Activated CD4-positive, alpha-beta T cell treated with anti-CD3 and anti-CD28 coated beads, Interleukin-10, Interleukin-2, amounts not matched to agents 100 ng/mL and 50 ng/mL, durations not matched to agents 16 hours and 8 hours (primary cell): ENCODE results near the gene CCDC201.
"Not testable (repeated sequence)": the region's sequence is repeated elsewhere in the genome, so short reads cannot be mapped to it uniquely, and the experiment has no call there.

Source experiments
- DNase-seq: peaks from one replicate; pipeline ENCODE4 v3.0.0-alpha.2; 2020

The CCDC201 gene

GRCh38 chr7:45872116-45873034 is 507 bp downstream of the CCDC201 start:
- no peak for DNase-seq

GRCh38 chr7:45869426-45869825 is 3.5 kb downstream of the CCDC201 start:
- no peak for DNase-seq

- no peak for DNase-seq
Measured at GRCh38 chr7:45867471-45867870, 5.4 kb downstream of the CCDC201 start.

- no peak for DNase-seq
Measured at GRCh38 chr7:45865594-45866410, 7.1 kb downstream of the CCDC201 start.

- no peak for DNase-seq
Measured at GRCh38 chr7:45863715-45864114, 9.2 kb downstream of the CCDC201 start.

GRCh38 chr7:45856888-45857287 is 16.0 kb downstream of the CCDC201 start:
- not testable (repeated sequence) for DNase-seq

GRCh38 chr7:45855680-45856079 is 17.2 kb downstream of the CCDC201 start:
- not testable (repeated sequence) for DNase-seq

GRCh38 chr7:45853491-45853890 is 19.4 kb downstream of the CCDC201 start:
- DNase-seq, result not testable (repeated sequence)

- DNase-seq, result not testable (repeated sequence)
Measured at GRCh38 chr7:45852984-45853383, 19.9 kb downstream of the CCDC201 start.

GRCh38 chr7:45848734-45849133 is 24.1 kb downstream of the CCDC201 start:
- DNase-seq, result not testable (repeated sequence)

GRCh38 chr7:45846536-45846935 is 26.3 kb downstream of the CCDC201 start:
- not testable (repeated sequence) for DNase-seq

GRCh38 chr7:45841926-45842717 is 30.8 kb downstream of the CCDC201 start:
- not testable (repeated sequence) for DNase-seq

- DNase-seq, result not testable (repeated sequence)
Measured at GRCh38 chr7:45838852-45839251, 34.0 kb downstream of the CCDC201 start.

- not testable (repeated sequence) for DNase-seq
Measured at GRCh38 chr7:45832433-45833177, 40.3 kb downstream of the CCDC201 start.

- not testable (repeated sequence) for DNase-seq
Measured at GRCh38 chr7:45829846-45830245, 43.0 kb downstream of the CCDC201 start.

- DNase-seq, result not testable (repeated sequence)
Measured at GRCh38 chr7:45827731-45828130, 45.2 kb downstream of the CCDC201 start.

GRCh38 chr7:45826550-45826949 is 46.3 kb downstream of the CCDC201 start:
- DNase-seq, result not testable (repeated sequence)

GRCh38 chr7:45818763-45819162 is 54.1 kb downstream of the CCDC201 start:
- not testable (repeated sequence) for DNase-seq

- DNase-seq, result not testable (repeated sequence)
Measured at GRCh38 chr7:45817913-45818312, 55.0 kb downstream of the CCDC201 start.

- DNase-seq, result not testable (repeated sequence)
Measured at GRCh38 chr7:45817016-45817415, 55.9 kb downstream of the CCDC201 start.

GRCh38 chr7:45814216-45815118 is 58.4 kb downstream of the CCDC201 start:
- not testable (repeated sequence) for DNase-seq
